Thymus (tissue), 11 donors: Measurements from ENCODE around the gene ARHGAP24. TPM values are rescaled to one million over a fixed set of nuclear protein-coding genes. Genes with fewer than 3 reads are reported as not detected.

Experiments used
- DNase-seq, 9 donors: peaks; one replicate each; pipeline ENCODE4 v3.0.0-alpha.2; 2013; ENCODE audit warnings: low spot score in 9 of 9, low read depth in 6 of 9, missing footprints in 1 of 9
- H3K27ac ChIP-seq, 2 donors: one replicate each; pipeline ENCODE4 v1.5.1; 2013; ENCODE audit warnings: control low read depth in 1 of 2, low read depth in 1 of 2, low read length in 1 of 2, mild to moderate bottlenecking in 1 of 2, moderate library complexity in 1 of 2
- H3K27me3 ChIP-seq, 2 donors: one replicate each; pipeline ENCODE4 v1.5.1; 2013; ENCODE audit warnings: low read length in 1 of 2; ENCODE audit not compliant: control insufficient read depth in 2 of 2, insufficient read depth in 1 of 2
- H3K36me3 ChIP-seq, 2 donors: one replicate each; pipeline ENCODE4 v1.5.1; 2013; ENCODE audit warnings: low read length in 1 of 2, mild to moderate bottlenecking in 1 of 2, moderate library complexity in 1 of 2; ENCODE audit not compliant: control insufficient read depth in 2 of 2, insufficient read depth in 2 of 2
- H3K4me1 ChIP-seq, 2 donors: one replicate each; pipeline ENCODE4 v1.5.1; 2013; ENCODE audit warnings: low read length in 2 of 2; ENCODE audit not compliant: control insufficient read depth in 2 of 2, insufficient read depth in 2 of 2
- H3K4me3 ChIP-seq, 2 donors: one replicate each; pipeline ENCODE4 v1.5.1; 2013; ENCODE audit warnings: low read length in 2 of 2, control low read depth in 1 of 2, mild to moderate bottlenecking in 1 of 2
- H3K9me3 ChIP-seq, 2 donors: one replicate each; pipeline ENCODE4 v1.5.1; 2013; ENCODE audit warnings: low read length in 1 of 2, mild to moderate bottlenecking in 1 of 2; ENCODE audit not compliant: control insufficient read depth in 2 of 2, insufficient read depth in 1 of 2
- WGBS: extraction: QIAGEN DNeasy Blood & Tissue Kit; methylation state at CpG from one replicate; pipeline ENCODE4 v1.1.7; 2013; 5-methylcytosine and 5-hydroxymethylcytosine counted together
- polyA plus RNA-seq: library from polyadenylated mRNA; stranded (reverse); fragments of 200-250 nt; gene quantifications from one replicate; pipeline ENCODE4 v1.2.3, GENCODE V29; 2013
- total RNA-seq: library from RNA; stranded (reverse); fragments of 120-200 nt; gene quantifications from one replicate; pipeline ENCODE4 v1.2.4, GENCODE V29; 2013
- donor health status: healthy.

Gene ARHGAP24
- total and polyA plus RNA-seq, 2 donors = 10.0 to 18.2 TPM

DNA sequence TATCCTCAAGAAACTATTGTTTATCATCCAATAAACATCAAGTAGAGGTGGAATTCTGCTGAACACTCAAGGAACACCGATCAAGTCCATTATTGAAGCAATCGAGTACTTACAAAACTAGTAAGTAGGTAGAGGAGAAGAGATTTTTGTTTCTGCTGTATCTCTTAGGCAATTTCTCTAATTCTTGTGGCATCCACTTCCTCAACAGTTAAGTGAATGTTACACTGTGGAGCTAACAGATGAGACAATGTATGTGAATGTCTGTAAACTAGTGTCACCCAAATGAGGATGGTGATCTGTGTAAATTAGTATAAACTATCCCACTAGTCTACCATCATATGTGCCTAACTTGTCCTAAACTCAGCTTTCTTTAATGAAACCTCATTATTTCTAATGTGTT, 261.6 kb downstream of the ARHGAP24 start:
- no peak overlapping the region for H3K27ac ChIP-seq
- no peak for DNase-seq
- no peaks in the 10 kb centered on the region for H3K36me3 ChIP-seq
- H3K27me3 ChIP-seq = no peaks in the 10 kb centered on the region
- 96% methylated on average over 2 of the region's 2 CpGs for WGBS
- H3K9me3 ChIP-seq = no peaks in the 10 kb centered on the region
- H3K4me1 ChIP-seq = peaks cover 0 to 2% of the 10 kb centered on the region in 2 donors
- no peak overlapping the region for H3K4me3 ChIP-seq

DNA sequence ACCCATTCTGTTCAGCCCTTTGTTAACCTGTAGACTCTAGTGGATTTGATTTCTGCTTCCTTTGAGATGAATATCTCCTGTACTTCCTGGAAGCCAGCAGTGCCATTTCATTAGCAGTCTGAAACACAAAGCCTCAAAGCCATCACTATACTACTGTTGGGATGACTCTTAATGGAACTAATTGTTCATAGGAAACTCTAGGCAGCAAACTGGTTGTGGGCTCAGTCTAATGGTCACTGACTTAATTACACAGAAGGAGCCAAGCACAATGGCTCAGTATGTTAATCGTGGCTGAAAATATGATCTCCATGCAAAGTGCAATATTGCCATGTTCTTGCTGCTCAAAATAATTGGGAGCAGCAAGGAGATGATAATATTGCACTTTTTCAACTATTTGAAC, 262.3 kb downstream of the ARHGAP24 start:
- H3K4me3 ChIP-seq = no peak overlapping the region
- 98% methylated on average over 1 of the region's 1 CpG for WGBS
- H3K27me3 ChIP-seq = no peaks in the 10 kb centered on the region
- H3K36me3 ChIP-seq = no peaks in the 10 kb centered on the region
- no peak overlapping the region for H3K27ac ChIP-seq
- peaks cover 0 to 1% of the 10 kb centered on the region in 2 donors for H3K9me3 ChIP-seq
- DNase-seq = no peak
- H3K4me1 ChIP-seq = peaks cover 0 to 2% of the 10 kb centered on the region in 2 donors

DNA sequence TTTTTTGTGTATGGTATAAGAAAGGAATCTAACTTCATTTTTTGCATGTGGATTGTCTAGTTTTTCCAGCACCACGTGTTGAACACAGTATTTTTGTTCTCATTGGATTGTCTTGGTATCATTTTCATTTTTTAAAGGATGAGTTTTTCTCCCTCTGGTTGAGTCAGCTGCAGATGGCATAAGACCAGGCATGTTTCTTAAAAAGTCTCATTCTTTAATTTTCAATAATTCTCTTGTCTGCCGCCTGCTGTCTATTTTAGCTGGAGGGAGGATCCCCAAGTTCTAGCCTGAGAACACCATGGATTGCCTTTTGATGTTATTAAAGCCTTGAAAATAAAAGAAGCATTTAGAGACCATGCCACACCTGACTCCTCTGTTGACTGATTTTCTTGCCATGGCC, 263.8 kb downstream of the ARHGAP24 start:
- Histone ChIP-seq H3K27me3 (no peaks in the 10 kb centered on the region), H3K4me1 (peaks cover 0 to 2% of the 10 kb centered on the region in 2 donors), H3K36me3 (no peaks in the 10 kb centered on the region), H3K9me3 (peaks cover 0 to 1% of the 10 kb centered on the region in 2 donors), H3K4me3 (no peak overlapping the region), H3K27ac (no peak overlapping the region)
- no peak for DNase-seq
- 93% methylated on average over 2 of the region's 2 CpGs for WGBS

DNA sequence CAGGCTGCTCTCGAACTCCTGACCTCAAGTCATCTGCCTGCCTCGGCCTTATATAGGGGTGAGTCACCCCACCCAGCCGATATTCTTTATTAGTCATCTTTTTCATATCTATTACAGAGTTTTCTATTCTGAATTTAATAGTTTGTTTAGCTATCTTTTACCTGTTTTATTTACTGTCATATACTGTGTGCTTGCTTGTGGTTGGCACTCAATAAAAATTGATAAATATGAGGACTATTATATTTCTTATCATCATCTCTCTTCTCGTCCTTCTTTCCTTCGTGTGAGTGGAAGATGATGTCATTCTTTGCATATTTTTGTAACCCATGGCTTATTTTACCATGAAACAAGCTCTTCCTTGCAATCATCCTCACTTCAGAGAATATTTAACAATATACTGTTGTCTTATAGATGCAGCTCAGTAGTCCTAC, 265.5 kb downstream of the ARHGAP24 start:
- 94% methylated on average over 5 of the region's 5 CpGs for WGBS
- Histone ChIP-seq H3K27me3 (no peaks in the 10 kb centered on the region), H3K4me1 (peaks cover 0 to 2% of the 10 kb centered on the region in 2 donors), H3K27ac (no peak overlapping the region), H3K4me3 (no peak overlapping the region), H3K9me3 (peaks cover 0 to 1% of the 10 kb centered on the region in 2 donors), H3K36me3 (no peaks in the 10 kb centered on the region)
- DNase-seq = no peak

DNA sequence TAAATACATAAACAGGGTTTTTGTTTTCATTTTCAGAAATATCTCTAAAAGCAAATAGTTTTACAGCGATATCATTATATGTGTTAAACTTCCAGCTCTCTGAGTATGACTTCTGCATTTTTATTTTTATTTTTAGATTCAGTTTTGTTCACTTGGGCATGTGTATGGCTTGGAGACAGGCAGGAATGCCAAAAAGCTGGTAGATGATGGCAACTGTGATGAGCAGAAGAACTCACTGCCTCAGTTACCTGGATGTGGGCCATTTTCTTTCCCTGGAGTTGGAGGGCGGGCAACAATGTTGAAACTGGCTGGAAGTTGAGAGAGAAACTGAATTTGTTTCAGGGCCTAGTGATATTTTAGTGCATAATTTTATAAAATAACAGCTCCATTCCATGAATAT, 266.4 kb downstream of the ARHGAP24 start:
- Histone ChIP-seq H3K27me3 (no peaks in the 10 kb centered on the region), H3K36me3 (no peaks in the 10 kb centered on the region), H3K9me3 (peaks cover 0 to 1% of the 10 kb centered on the region in 2 donors), H3K4me1 (peaks cover 0 to 2% of the 10 kb centered on the region in 2 donors), H3K4me3 (no peak overlapping the region), H3K27ac (peak overlapping the region in 1 of 2 donors; percentile 31)
- 96% methylated on average over 2 of the region's 2 CpGs for WGBS
- DNase-seq = no peak

DNA sequence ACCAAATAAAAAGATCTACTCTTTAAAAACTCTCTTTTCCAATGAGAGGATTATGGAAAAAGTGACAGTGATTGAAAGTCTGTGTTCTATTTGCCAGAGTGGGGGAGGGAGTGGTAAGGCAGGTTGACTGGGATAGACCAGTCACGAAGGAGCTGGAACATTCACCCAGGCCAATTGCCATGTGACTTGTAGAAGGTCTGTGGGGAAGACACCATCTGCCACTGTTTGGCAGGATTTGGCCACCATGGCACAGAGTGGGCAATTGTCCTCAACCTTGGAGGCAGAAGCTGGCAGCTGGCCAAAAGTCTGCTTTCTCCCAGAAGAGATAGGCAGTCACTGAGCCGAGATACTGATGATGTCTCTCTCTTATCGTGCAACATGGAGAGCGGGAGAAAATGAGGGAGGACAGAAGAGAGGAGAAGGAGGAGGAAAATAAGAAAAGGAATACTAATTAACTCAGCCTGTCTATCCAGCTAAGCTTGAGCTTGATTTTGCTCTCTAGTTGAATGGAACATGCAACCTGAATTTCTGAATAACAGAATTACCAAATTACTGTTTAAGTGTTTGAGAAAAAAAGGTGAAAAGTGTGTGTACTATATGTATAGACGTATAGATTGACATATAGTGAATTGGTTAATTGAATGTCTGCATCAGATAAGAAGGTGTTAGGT, 267.1 kb downstream of the ARHGAP24 start:
- Histone ChIP-seq H3K27ac (no peak overlapping the region), H3K9me3 (peaks cover 0 to 1% of the 10 kb centered on the region in 2 donors), H3K4me1 (peaks cover 0 to 2% of the 10 kb centered on the region in 2 donors), H3K27me3 (no peaks in the 10 kb centered on the region), H3K4me3 (no peak overlapping the region), H3K36me3 (no peaks in the 10 kb centered on the region)
- 98% methylated on average over 5 of the region's 5 CpGs for WGBS
- no peak for DNase-seq

DNA sequence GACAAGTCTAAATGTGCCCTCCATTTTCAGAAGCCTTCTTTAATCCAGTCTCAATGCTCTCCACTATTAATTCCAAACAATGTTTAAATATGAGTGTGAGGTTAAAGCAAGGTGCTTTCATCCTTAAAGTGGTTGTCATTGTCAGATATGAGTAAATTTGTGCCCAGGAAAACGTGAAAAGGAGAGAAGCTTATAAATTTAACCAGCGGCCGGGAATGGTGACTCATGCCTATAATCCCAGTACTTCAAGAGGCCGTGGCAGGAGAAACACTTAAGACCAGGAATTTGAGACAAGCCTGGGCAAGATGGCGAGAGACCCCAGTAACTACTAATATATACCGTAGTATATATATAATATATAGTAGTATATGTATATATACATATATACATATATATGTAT, 270.0 kb downstream of the ARHGAP24 start:
- peaks cover 0 to 1% of the 10 kb centered on the region in 2 donors for H3K9me3 ChIP-seq
- H3K4me3 ChIP-seq = no peak overlapping the region
- no peak overlapping the region for H3K27ac ChIP-seq
- DNase-seq = no peak
- H3K36me3 ChIP-seq = no peaks in the 10 kb centered on the region
- 96% methylated on average over 6 of the region's 6 CpGs for WGBS
- no peaks in the 10 kb centered on the region for H3K4me1 ChIP-seq
- no peaks in the 10 kb centered on the region for H3K27me3 ChIP-seq

DNA sequence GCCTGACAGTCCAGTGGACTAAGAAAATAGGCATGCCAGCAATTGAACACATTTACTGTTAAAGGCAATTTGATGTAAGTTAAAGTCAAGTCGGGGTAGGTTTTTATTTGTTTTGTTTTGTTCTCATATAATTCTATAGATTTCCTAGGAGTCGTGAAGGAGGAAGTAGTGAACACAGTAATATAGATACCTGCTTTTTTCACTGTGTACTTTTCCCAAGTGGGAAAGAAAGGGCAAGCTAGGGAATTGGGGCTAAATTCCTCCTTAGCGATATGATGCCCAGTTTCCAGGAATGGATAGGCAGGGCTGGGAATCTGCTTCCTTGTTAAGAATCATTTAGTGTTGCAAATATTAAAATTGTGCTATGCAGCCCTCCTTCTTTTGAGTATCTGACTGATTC, 271.0 kb downstream of the ARHGAP24 start:
- Histone ChIP-seq H3K36me3 (no peaks in the 10 kb centered on the region), H3K9me3 (peaks cover 0 to 1% of the 10 kb centered on the region in 2 donors), H3K27me3 (no peaks in the 10 kb centered on the region), H3K4me1 (no peaks in the 10 kb centered on the region), H3K4me3 (no peak overlapping the region), H3K27ac (no peak overlapping the region)
- no peak for DNase-seq
- WGBS = 87% methylated on average over 3 of the region's 3 CpGs

DNA sequence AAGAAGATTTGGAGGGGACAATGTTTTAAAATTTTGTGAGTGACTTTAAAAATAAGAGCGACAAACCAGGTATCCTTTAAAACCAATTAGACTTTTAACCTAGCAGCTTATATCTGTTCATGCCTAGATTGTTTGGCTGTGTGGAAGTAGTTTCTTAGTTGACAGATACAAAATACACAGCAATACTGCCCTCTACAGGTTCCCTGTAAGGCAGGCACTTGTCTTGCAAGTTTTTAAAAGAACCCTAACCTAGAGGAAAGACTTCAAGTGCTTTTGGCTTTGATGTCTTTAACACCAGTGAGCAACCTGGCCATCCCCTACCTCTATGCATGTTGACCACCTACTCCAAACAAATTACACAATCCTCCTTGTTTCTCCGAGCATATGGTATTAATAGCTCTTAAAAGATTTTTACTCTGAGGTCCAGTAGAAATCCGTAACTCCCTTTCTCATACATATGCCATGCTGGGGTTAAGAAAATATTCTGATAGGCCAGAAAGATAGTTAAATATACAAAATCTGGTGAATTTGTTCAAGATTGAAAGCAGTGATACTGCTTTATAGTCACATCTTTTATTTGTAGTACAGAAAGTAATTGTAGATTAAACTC, 273.0 kb downstream of the ARHGAP24 start:
- Histone ChIP-seq H3K4me1 (no peaks in the 10 kb centered on the region), H3K9me3 (no peaks in the 10 kb centered on the region), H3K27me3 (no peaks in the 10 kb centered on the region), H3K36me3 (no peaks in the 10 kb centered on the region), H3K27ac (no peak overlapping the region), H3K4me3 (no peak overlapping the region)
- 48% methylated on average over 3 of the region's 3 CpGs for WGBS
- DNase-seq = peak; percentile 23 to 77 (median 43)
